Measurements from ENCODE around the gene LRRC8B.
"Not testable (repeated sequence)": the region's sequence is repeated elsewhere in the genome, so short reads cannot be mapped to it uniquely, and the experiment has no call there.

The LRRC8B gene

DNA sequence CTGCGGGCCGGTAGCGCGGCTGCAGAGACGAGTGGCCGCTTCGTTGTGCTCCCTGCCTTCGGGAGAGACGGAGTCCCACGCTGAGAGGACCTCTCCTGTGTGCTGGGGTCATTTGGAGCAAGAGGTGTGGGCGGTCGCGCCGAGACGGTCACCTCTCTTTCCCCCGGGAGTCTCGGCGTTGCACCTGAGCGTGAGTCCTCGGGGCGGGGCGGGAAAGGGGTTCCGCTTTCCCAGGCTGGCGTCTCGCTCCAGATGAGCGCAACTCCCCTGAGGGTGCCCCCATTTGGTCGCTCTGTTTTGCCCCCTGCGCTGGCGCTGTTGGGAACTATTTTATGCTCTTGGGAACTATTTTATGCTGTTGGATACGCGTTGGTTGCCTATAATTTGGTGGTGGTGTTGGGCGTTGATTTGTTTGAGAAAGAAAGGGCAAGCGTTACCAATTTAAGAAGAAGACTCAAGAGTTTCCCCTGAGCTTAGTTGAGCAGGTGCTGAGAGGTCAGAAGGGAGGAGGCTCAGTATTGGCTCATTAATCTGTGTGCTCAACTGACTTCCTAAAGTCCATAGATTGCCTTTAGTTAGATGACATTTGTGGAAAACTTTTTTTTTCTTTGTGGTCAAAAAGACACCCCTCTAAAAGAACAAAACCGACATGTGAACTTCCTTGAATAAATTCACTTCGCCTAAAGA lies 683 bp downstream of the LRRC8B start:
- DNase-seq (ENCODE audit: low read depth, low spot score): peak; percentile 14

DNA sequence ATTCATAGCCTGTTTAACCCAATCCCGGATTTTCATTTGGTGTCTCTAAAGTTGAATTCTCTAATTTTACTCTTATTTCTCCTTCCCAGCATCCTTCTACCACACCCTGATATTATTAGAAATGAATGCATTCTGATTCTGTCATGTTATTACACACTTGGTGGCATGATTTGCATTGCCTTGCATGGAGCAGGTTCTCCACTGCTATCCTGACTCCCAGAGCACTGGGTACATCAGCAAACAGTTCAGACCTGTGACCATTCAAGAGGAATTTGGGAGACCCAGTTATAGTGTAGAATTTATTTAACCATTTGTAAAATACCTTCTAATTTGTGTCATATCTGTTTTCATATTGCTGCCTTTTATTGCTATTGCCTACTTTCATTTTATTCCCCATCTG lies 2.6 kb downstream of the LRRC8B start:
- DNase-seq (ENCODE audit: low read depth, low spot score): no peak

DNA sequence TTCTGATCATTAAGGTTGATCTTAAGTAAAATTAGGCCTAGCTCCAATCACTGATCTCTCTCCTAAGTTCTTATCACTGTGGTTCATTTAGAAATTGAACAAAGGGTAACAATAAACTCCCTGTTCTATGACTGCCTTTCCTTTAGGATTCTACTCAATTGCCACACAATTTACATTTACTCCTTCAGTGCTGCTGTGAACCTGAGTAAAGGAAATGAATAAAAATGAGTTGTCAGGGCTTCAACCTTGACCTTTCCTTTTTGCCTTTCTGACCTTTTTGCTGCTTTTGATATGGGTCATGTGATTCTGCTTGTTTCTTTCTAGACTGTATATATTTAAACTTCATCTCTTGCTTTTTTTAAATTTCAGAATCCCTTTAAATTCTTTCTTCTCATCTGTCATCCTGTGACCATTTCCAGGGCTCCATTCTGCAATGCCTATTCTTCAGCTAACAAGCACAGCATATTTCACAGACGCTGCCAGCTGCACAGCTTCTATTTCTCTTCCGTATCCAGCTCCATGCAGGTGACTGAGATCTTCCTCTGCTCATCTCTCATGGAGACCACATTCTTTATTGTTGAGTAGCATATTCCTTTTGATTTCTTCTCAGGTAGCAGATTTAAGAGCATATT lies 3.2 kb downstream of the LRRC8B start:
- DNase-seq (ENCODE audit: low read depth, low spot score): no peak

DNA sequence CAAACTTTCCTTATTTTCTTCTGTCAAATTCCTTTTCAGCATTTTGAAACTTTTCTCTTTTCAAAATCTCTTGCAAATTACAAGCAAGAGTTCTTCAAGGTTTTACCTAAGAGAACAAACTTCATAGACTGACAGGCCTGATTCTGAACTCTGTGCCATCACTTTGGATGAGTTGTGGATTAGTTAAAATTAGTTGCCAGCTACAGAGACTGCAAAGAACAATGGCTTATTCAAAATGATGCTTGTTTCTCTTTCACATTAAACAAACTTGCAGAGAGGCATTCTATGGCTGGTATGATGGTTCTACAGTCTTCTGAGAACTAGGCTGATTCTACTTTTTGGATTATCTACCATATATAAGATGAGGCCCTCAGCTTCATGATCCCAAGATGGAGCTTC lies 3.8 kb downstream of the LRRC8B start:
- no peak for DNase-seq (ENCODE audit: low read depth, low spot score)

DNA sequence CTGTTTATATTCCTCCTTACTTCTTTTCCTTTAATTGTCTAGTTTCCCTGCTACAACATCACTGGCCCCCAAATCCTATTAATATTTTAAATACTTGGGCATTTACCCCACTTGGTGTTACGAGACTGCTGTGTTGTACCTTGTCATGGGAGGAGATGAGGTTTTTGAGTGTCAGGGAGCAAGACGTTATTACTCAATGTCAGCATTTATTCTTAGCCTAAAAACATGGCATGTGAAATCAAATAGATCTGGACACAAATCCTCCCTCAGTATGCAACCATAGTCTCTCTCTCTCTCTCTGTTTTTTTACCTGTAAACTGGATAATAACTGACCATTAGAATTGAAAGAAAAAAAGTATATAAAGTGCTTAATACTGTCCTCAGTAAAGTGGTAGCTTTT lies 4.6 kb downstream of the LRRC8B start:
- DNase-seq (ENCODE audit: low read depth, low spot score): no peak

DNA sequence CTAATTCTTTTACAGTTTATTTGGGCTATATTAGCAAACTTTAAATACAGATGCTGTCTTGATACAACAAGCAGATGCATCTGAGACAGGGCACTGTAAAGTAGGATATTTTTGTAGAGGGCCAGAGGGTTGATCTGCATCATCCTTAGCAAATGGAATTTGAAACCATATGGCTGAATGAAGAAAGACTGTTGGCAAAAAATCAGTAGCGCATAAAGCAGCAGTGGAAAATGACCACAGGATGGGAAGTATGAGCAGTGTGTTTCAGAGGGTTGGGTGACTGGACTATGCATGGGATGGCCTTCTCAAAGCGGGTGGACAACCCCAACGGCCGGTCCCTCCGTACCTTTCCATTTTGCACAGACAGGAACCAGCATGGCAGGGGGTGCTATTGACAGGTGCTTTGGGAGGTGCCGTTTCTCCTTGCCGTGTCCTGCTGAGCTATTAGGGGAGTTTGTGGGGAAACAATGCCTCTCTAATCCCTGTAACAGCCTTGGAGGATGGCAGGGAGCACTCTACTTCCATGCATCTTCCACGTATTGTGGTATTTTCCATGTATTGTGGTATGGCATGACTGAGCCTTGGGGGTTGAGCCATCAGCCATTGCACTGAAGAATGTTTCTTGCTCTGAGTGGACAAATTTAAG lies 5.9 kb downstream of the LRRC8B start:
- DNase-seq (ENCODE audit: low read depth, low spot score): no peak

DNA sequence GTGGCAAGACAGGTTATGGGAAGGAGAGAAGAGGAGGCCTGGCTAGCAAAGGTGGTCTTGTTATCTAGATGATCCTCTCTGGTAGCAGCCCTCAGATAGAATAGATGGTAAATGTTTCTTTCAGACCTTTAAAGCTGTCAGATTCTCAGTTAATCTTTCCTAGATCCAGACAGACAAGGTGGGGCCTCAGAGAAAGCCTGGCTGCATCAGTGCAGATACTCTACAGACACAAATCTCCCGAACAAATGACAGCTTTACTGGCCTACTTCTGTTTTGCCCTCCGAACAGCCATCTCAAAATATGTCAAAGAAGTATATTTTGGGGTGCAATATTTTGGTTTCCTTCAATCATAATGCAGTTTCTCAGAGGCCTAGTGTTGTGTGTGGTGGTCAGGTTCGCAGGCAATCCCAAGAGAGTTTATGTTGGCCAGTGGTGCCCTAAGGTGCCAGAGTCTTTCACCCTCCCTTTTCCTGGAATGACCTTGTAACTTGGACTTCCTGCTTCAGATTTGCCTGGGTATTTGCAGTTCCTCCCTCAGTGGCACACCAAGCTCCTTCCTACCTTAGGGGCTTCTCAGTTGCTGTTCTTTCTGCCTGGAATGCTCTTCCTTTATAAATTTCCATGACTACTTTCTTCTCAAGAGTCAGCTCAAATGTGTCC lies 7.0 kb downstream of the LRRC8B start:
- no peak for DNase-seq (ENCODE audit: low read depth, low spot score)

DNA sequence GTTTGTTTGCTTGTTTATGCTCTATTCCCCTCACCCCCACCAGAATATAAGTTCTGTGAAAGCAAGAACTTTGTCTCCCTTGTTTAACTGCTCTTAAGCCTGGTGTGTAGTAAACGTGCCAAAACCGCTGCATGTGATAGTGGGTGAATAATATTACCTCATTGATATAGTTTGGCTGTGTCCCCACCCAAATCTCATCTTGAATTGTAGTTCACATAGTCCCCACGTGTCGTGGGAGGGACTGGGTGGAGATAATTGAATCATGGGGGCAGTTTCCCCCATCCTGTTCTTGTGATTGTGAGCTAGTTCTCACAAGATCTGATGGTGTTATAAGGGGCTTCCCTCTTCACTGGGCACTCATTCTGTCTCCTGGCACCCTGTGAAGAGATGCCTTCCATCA lies 7.6 kb downstream of the LRRC8B start:
- DNase-seq (ENCODE audit: low read depth, low spot score): no peak

DNA sequence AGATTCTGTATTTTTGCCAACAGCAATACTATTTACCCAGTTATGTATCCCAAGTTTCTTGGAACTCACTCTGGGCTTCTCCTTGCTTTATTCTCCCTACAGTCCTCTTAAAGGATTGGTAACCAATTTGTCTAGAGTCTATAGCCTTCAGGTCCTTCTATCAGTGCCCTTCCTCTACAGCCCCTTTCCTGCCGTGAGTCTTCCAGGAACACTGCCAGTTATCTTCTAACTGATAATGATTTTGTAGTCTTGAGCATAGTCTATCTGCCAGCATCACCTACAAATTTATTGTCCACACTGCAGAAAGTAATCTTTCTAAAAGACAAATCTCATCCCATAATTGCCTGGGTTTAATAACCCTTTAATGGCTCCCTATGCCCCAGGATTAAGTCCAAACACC lies 8.2 kb downstream of the LRRC8B start:
- no peak for DNase-seq (ENCODE audit: low read depth, low spot score)

DNA sequence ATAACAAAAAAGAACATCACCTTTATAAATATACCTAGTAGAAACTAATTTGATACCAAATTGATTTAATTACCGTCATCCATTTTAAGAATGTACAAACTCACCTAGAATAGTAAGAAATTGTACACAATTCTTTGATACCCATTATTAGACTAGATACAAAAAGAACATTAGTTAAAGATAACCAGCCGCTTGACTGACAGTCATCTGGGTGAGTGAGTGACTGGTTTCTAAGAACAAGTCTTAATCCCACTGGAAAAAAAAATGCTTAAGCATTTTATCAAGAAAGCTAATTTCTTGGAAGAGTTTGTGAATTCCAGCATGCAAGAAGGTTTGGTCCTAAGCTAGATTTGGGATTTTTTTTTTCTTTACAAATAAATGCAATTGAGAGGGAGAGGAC lies 10.9 kb downstream of the LRRC8B start:
- no peak for DNase-seq (ENCODE audit: low read depth, low spot score)

DNA sequence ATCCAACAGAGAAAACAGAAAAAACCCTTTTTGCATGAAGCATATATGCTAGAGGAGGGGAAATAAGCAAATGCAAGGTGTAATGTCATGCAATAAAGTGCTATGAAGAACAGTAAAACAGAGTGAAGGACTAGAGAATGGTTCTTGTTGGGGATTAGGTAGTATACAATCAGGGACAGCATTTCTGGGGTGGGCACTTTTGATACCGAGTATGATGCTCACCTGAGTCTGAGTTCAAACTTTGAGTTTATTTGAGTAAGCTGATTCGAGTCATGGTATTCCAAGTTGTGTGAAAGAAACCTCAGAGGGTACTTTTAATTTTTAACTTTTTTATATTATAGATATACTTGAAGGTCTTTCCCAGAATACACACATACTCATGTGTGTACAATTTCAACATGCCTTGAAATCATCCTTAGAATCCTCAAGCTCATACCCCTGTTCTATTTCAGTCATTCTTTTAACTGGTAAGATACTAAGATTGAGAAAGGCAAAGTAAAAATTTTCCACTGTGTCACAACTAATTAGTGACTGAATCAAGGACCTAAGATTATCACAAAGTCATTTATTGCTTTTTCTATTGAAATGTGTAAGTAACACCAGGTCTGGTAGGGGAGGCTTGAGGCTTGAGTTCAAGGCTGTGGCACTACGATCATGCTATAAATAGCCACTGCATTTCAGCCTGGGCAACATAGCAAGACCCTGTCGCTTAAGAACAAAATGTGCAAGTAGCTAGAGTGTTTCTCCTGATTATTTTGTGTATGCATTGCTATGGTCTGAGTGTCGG lies 12.1 kb downstream of the LRRC8B start:
- DNase-seq (ENCODE audit: low read depth, low spot score): no peak

DNA sequence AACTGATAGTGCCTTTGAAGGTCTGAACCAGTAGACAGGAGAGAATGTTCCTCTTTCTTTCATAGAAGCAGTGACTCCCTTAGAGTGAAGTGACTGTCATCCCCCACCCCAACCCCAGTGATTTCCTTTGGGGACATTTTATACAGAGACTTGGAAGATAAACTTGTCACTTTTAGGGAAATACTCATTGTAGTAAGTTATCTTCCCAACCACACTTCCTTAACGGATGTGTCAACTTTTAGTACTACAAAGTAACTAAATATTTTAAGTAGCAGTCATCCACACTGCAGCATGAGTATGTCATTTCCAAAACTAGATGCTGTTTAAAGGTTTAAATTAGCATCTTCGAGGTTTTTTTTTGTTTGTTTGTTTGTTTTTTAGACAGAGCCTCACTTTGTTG lies 13.7 kb downstream of the LRRC8B start:
- DNase-seq (ENCODE audit: low read depth, low spot score): no peak

DNA sequence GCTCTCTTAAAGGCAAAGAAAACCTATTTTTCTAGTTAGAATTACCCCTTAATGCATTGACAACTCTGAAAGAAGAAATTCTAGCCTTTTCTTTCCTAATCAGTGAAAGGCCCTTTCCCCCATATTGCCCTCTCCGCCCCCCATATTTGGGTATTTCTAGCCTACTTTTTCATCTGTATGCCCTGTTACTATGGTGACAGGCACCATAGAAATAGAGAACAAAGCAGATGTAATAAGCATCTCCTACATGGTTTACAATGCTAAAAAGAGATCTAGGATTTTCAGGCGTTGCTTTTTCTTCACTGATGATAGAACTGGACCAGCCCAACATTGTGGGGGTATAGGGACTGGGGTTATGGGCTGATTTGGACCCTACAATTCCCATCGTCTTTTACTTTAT lies 14.5 kb downstream of the LRRC8B start:
- no peak for DNase-seq (ENCODE audit: low read depth, low spot score)

DNA sequence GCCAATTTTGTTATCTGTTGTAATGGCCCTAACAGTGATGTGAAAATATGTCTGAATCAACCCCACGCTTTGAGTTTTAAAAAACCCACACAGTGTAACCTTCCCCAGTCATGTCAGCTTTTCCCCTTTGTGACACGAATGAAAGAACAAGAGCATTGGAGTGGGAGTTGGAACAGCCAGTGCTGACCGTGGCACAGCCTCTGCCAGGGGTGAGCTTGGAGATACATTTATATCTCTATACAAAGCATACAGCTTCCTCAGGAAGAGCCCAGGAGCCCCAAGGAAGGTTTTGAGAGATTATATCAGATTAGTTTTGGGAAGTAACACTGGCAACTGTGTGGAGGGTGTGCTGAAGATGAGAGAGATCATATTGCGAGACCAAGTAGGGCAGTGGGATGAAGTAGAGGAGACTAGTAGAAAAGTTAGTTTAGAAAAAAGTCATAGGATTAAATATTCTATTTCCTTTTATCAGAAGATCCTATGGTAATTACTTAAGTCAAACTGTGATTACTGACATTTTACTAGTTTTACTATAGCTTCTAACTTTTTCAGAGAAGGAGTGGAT lies 15.9 kb downstream of the LRRC8B start:
- no peak for DNase-seq (ENCODE audit: low read depth, low spot score)

DNA sequence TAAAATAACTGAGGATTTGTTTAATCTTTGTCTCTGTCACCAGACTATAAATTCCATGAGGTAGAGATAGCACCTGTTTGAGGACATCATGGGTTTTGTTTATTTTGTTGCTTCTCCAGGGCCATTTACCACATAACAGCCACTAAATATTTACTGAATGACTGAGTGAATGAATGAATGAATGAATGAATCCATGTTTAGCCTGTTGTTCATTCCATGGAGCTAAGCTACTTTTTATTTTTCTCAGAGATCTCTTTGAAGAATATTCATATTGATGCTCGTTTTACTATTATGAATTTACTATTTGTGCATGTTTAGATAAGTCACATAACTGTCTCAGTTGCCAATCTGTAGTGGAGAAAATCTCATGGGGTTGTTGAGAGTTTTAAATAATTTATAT lies 17.7 kb downstream of the LRRC8B start:
- no peak for DNase-seq (ENCODE audit: low read depth, low spot score)

DNA sequence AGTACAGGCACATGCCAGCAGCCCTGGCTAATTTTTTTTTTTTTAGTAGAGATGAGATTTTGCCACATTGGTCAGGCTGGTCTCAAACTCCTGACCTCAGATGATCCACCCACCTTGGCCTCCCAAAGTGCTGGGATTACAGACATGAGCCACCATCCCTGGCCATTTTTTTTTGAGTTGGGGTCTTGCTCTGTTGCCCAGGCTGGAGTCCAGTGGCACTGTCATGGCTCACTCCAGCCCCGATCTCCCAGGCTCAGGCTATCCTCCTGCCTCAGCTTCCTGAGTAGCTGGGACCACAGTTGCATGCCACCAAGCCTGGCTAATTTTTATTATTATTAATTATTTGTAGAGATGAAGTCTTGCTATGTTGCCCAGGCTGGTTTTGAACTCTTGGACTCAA lies 19.0 kb downstream of the LRRC8B start:
- not testable (repeated sequence) for DNase-seq (ENCODE audit: low read depth, low spot score)

DNA sequence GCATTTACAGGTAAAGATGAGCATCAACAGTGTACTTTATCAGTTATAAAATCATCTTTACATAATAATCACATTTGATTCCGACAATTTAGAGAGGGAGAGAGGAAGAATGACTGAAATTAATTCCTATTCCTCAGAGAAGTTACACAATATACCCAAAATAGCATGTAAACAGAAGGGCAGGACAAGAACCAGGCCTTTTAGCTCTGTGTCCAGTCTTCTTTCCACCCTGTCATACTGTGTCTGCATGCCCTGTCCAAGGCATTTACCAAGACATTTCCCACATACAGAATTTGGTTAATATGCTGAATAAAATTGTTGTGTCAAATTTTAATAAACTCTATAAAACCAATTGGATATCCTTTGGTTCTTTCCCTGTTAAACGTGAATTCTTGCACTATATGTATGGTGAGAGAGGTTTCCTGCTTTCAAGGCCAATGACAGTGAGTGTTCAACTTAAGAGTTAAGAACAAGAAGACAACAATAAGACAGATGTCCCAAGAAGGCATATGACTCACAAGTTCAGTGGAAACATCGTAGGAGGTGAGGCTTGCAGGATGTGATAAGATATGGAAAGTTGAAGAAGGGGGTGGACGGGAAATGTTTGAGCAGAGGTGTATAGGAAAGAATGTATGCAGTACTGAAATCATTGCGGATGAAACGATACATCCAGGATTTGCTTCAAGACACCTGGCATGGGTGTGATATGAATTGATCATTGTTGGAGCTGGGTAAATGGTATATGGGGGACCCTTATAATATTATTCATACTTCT lies 20.8 kb downstream of the LRRC8B start:
- peak; percentile 30 for DNase-seq (ENCODE audit: low read depth, low spot score)

DNA sequence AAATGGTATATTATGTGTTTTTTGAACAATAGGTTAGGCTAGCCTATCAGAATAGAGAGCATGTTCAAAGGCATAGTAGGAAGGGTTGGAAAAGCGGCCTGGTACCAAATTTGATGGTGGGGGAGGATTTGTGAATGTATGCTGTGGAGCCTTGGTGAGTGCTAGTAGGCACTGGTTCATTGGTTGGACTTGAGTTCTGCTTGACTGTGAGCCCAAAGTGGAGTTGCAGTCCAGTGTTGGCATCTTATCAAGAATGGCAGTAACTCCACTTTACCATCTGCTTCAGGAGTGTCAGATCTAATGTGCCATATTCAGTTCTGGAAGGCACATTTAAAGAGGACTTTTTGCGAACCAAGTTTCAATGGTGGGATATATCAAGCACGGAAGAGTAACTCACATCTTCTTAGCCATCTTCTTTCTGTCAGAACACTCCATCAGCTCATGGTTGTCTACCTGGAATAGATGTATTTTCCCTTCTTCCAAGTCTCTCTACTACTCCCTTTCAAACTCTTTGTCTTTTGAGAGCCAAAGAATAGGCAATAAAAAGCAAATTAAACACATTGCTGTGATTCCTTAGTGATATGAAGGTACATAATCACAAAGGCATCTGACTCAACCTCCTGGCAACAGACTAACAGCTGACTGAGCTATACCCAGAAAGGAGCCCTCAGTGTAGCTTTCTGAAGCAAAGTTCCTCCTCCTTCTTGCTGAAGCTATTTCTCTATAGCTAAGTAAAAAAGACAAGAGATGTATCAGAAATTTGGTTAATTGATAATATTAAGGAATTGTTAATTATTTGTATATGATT lies 21.7 kb downstream of the LRRC8B start:
- DNase-seq (ENCODE audit: low read depth, low spot score): no peak

DNA sequence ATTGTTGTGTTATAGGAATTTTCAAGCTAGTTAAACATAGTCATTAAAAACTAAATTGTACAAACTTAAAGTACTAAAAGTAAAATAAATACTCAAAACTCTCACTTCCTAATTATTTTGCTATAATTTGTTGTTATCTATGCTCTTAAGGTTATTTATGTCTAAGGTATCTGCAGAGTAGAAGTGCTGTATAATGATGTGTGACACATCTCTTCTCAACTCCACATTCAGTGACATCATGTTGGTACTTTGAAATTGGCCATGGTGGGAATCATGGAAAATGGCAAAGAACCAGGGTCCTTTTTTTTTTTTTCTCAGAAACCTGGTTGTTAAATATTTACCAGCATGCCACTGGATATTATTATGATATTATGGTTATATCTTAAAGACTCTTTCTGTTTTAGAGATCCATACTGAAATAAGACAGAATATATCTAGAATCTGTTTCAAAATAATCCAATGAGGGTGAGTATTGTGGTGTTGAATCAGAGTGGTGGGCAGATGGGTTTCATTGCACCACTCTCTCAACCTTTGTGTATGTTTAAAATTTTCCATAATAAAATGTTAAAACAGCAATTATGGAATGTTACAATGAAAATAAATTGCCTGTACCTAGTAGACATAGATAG lies 22.4 kb downstream of the LRRC8B start:
- no peak for DNase-seq (ENCODE audit: low read depth, low spot score)
